NCI-H1105 treated with DMSO at 0.1 percent for 48 hours (cell line): ENCODE measurements around the gene PARP14.

Experiments used
- DNase-seq: peaks from one replicate; lab custom pipeline; 2025; lab: John Stamatoyannopoulos, UW

Gene PARP14

DNA sequence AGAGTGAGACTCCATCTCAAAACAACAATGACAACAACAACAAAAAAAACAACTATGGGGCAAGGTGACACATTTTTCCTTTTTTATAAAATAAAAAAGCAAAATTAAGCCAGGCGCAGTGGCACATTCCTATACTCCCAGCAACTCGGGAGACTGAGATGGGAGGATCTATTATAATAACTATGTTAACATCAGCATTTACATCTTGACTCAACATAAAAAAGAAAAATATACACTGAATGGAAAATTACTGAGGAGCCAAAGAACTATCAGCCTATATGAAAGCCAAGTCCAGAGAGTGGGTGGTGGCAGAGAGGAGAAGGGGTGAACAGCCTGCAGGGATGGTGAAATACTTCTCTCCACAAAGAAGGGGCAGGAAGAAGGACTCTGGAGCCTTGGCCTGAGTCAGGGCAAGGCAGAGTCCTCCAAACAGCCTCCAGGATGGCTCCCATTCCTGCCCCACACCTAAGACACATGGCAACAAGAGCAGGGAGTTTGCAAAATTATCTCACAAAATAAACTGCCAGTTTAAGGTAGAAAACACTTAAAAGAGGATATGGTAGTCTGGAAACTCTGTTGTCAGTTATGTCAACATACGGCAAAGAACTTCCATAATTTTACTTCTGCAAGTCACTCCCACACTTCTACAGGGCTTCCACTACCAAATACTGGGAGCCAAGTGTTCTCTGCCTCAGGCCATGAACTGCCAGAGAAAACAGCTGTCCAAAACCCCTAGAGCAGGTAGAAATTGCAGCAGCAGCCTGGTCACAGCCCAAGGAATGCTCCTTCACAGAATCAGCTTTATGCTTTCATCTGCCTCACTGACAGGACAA lies 87.1 kb downstream of the PARP14 start:
- DNase-seq, result no peak

DNA sequence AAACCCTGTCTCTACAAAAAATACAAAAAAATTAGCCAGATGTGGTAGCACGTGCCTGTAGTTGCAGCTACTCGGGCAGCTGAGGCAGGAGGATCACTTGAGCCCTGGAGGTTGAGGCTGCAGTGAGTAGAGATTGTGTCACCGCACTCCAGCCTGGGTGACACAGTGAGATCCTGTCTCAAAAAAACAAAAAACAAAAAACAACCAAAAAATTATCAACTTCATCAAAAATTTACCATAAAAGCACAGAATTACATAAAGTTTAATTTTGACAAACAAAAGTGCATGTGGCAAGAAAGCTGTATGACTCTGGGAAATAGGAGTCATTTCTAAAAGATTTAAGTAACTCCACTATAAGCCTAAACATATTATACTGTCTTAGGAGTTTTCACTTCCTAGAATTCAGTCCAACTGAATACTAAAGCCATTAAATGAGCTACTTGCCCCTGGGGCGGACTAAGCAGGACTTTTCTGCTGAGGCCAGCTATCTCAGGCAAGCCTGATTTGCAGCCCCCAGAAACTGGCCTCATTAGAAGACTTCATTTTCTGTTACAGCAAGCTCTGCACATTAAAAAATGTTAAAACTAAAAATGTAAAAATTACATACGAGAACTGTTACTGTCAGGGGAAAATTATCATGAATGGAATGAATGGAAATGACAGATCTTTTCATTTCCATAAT lies 90.0 kb downstream of the PARP14 start:
- DNase-seq, result no peak

DNA sequence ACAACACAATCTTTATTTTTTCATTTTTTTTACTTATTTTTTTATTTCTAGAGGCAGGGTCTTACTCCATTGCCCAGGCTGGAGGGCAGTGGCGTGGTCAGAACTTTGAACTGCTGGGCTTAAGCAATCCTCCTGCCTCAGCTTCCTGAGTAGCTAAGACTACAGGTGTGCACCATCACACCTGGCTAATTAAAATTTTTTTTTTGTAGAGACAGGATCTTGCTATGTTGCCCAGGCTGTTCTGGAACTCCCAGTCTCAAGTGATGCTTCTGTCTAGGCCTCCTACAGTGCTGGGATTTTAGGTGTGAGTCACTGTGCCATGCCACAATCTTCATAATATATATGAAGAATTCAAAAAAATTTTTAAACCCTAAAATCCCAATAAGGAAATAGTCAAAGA lies 92.2 kb downstream of the PARP14 start:
- no peak for DNase-seq

DNA sequence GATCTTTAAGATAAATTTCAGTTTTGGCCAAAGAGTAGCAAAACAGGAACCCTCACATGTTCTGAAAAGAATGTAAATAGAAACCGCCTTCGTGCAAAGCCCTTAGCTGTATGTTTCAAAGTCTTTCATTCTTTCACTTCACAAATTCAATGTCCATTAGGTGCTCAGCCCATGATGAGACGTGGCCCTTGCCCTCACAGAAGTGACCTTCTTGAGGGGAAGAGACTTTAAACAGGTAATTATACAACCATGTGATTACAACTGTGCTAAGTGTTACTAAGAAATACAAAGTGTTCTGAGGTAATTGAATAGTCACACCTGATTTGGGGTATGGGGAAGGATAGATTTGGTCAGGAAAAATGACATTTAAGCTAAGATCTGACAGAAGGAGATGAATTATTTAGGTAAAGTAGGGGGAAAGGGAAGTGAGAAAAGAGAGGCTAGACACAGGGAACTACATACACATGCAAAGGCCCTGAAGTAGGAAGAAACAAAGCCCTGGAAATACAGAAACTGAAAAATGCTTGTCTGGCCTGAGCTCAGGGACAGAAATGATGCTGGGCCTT lies 93.4 kb downstream of the PARP14 start:
- DNase-seq, result no peak

DNA sequence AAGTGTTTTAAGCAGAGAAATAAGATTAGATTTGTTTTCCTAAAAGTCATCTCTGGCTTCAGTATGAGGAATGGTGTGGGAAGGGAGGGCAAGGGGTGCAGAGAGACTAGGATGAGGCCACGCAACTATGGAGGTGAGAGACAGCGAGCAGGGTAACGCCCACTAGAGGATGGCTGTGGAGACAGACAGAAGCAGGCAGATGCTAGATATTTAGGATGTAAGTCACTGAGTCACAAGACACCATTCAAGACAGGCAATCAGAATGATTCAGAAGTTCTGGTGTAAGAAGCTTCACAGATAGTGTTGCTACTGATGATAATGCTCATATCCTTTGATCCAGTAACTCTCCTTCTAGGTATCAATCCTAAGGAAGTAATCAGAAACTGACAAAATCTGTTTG lies 93.9 kb downstream of the PARP14 start:
- no peak for DNase-seq

DNA sequence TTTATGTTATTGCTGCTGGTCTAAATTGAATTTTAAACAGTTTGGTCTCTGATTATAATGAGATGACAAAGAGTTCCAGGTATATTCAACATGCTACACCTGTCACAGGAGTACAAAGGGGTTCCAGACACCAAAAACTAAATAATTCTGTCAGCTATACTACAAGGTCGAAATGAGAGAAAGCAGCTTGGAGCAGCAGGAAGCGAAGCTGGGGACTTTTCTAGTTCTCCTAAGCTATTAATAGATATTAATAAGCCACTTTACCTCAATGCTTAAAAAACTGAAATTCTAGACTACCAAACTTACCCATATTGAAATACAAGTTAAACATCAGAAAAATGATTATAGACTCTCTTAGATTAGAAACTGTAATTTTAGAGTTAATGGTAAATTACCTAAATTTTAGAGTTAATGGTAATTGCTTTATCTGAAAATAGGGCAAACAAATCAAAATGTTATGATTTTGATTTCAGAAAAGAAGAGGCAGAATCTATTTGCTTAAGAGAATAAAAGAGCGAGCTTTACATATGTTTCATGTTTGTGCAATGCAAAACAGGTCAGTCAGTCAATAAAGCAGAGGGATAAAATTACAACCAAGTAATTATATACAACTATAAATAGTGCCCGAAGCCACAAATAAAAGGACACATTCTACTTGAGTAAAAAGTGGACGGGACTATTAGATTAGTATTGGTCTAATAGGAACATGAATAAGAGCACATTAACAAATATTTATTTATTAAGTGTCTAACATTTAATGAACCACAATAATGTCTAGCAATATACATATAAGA lies 96.2 kb downstream of the PARP14 start:
- no peak for DNase-seq

DNA sequence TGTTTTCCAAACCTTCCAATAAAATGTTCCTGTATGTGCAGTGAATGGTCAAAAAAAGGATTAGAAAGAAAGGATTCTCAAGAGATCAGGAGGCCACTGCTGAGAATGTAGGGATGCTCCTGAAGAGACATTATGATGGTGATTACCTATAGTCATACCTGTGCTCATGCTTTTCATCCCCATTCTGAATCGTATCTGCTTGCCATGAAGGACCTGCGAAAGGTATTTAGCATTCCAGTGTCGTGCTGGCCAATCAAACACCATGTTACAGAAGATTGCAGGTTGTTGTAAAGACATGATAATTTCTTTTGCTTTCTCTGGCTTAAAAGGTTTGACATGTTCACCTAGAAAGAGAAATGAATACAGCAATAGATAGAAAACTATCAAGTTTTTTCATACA lies 96.9 kb downstream of the PARP14 start:
- no peak for DNase-seq
